ENCODE results near the gene NAXD.

The NAXD gene

GRCh38 chr13:110648848-110649421, 33.6 kb downstream of the NAXD start:
- H4K20me1 ChIP-seq (ENCODE audit: low read depth, low read length): no peaks in the 10 kb centered on the region
- TF ChIP-seq CTCF (IDR thresholded peaks at IDR 0.05; ENCODE audit: insufficient read depth, low read length, poor library complexity, severe bottlenecking) (no peak), EZH2phosphoT487 (conservative IDR thresholded peaks at IDR 0.05; ENCODE audit: low read length) (no peak)
- no peaks in the 10 kb centered on the region for H3F3A ChIP-seq (ENCODE audit: insufficient read depth)
- no peaks in the 10 kb centered on the region for H3K36me3 ChIP-seq (ENCODE audit: low read length)
- H3K79me2 ChIP-seq (ENCODE audit: insufficient read depth, low read length): no peaks in the 10 kb centered on the region
- H3K27me3 ChIP-seq (ENCODE audit: low read length): no peaks in the 10 kb centered on the region
- no peaks in the 10 kb centered on the region for H3K9me2 ChIP-seq (replicated peaks; ENCODE audit: insufficient read depth, low read length)
- H3K4me2 ChIP-seq (ENCODE audit: low read depth, low read length, poor library complexity, severe bottlenecking): no peak overlapping the region
- H3K4me3 ChIP-seq (ENCODE audit: insufficient read depth, low read length, poor library complexity, severe bottlenecking): no peak overlapping the region
- no peaks in the 10 kb centered on the region for H3K9me3 ChIP-seq (ENCODE audit: insufficient read depth, low read length)
- H2AFZ ChIP-seq (ENCODE audit: low read depth, low read length, severe bottlenecking): no peak overlapping the region
- no peak overlapping the region for H3K9ac ChIP-seq (ENCODE audit: low read length)
- no peak overlapping the region for H3K27ac ChIP-seq (ENCODE audit: low read depth, low read length)

GRCh38 chr13:110649551-110649950, 34.2 kb downstream of the NAXD start:
- no peak overlapping the region for H3K27ac ChIP-seq (ENCODE audit: low read depth, low read length)
- TF ChIP-seq CTCF (IDR thresholded peaks at IDR 0.05; ENCODE audit: insufficient read depth, low read length, poor library complexity, severe bottlenecking): no peak
- no peak overlapping the region for H3K4me2 ChIP-seq (ENCODE audit: low read depth, low read length, poor library complexity, severe bottlenecking)
- no peaks in the 10 kb centered on the region for H3F3A ChIP-seq (ENCODE audit: insufficient read depth)
- H3K27me3 ChIP-seq (ENCODE audit: low read length): no peaks in the 10 kb centered on the region
- no peaks in the 10 kb centered on the region for H3K9me2 ChIP-seq (replicated peaks; ENCODE audit: insufficient read depth, low read length)
- H3K79me2 ChIP-seq (ENCODE audit: insufficient read depth, low read length): no peaks in the 10 kb centered on the region; the same call in 1 of the 2 replicates
- no peak overlapping the region for H2AFZ ChIP-seq (ENCODE audit: low read depth, low read length, severe bottlenecking)
- H3K36me3 ChIP-seq (ENCODE audit: low read length): no peaks in the 10 kb centered on the region
- H3K9ac ChIP-seq (ENCODE audit: low read length): no peak overlapping the region
- no peak overlapping the region for H3K4me3 ChIP-seq (ENCODE audit: insufficient read depth, low read length, poor library complexity, severe bottlenecking)
- H3K9me3 ChIP-seq (ENCODE audit: insufficient read depth, low read length): no peaks in the 10 kb centered on the region
- no peaks in the 10 kb centered on the region for H4K20me1 ChIP-seq (ENCODE audit: low read depth, low read length)

- H3K4me2 ChIP-seq (ENCODE audit: low read depth, low read length, poor library complexity, severe bottlenecking): no peak overlapping the region
- H3K9me2 ChIP-seq (replicated peaks; ENCODE audit: insufficient read depth, low read length): no peaks in the 10 kb centered on the region
- no peaks in the 10 kb centered on the region; the same call in 1 of the 2 replicates for H4K20me1 ChIP-seq (ENCODE audit: low read depth, low read length)
- no peaks in the 10 kb centered on the region for H3K27me3 ChIP-seq (ENCODE audit: low read length)
- no peak for TF ChIP-seq EZH2phosphoT487 (conservative IDR thresholded peaks at IDR 0.05; ENCODE audit: low read length)
- no peak for TF ChIP-seq CTCF (IDR thresholded peaks at IDR 0.05; ENCODE audit: insufficient read depth, low read length, poor library complexity, severe bottlenecking)
- H3K4me3 ChIP-seq (ENCODE audit: insufficient read depth, low read length, poor library complexity, severe bottlenecking): no peak overlapping the region
- H3K9me3 ChIP-seq (ENCODE audit: insufficient read depth, low read length): no peaks in the 10 kb centered on the region
- H3K9ac ChIP-seq (ENCODE audit: low read length): no peak overlapping the region
- no peak overlapping the region for H2AFZ ChIP-seq (ENCODE audit: low read depth, low read length, severe bottlenecking)
- no peak overlapping the region for H3K27ac ChIP-seq (ENCODE audit: low read depth, low read length)
- H3K79me2 ChIP-seq (ENCODE audit: insufficient read depth, low read length): peaks cover 5% of the 10 kb centered on the region; the same call in 1 of the 2 replicates
- H3F3A ChIP-seq (ENCODE audit: insufficient read depth): no peaks in the 10 kb centered on the region
- no peaks in the 10 kb centered on the region for H3K36me3 ChIP-seq (ENCODE audit: low read length)
These were observed 35.1 kb downstream of the NAXD start for GRCh38 chr13:110650436-110650835.

Measured in SU-DHL-6 (cell line).